GM08714 (cell line): ENCODE data around the gene TANGO2.

Experiments used
- H3K4me3 ChIP-seq: fragments of 200-500 bp; sonication (Bioruptor generic); 2 replicates; pipeline ENCODE4 v1.5.1; 2014; ENCODE audit warnings: mild to moderate bottlenecking, low read length, inconsistent platforms
- ZNF274 ChIP-seq: IDR thresholded peaks from 2 replicates; pipeline ENCODE4 v1.6.1; 2012; ENCODE audit warnings: mild to moderate bottlenecking, low read depth, low read length

Gene TANGO2

DNA sequence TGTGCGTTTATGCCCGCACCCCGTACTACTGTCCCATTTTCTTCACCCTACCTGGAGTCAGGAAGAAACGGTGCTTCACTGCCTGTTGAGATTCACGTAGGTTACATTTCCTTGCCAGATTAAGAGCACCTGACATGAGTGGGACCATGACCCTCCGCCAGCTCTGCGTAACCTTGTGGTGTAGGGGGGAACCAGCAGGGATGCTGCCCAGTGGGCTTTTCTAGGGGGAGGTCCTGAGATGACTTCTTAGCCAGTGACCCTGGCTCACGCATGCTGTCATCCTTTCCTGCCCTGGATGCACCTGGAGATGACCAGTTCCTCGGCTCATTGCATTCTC is 3.3 kb upstream of the TANGO2 start:
- no peak overlapping the region for H3K4me3 ChIP-seq
- no peak for TF ChIP-seq ZNF274

DNA sequence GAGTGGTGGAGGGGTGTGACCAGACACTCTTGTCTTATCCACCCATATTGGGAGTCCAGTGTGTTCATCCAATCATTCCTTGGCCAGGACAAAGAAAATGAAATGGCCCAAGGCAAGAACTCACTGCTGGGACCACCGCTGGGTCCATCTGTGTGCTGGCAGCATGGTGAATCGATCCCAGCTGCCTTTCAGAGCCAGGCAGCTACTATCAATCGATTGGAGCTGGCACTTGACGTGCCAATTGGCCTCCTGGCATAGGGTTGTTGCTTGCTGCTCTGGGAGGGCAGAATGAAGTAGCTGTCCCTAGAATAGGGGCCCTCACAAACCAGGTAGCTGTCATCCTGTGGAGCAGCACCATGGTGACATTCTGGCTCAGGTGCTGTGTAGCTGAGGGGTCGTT is 2.9 kb upstream of the TANGO2 start:
- H3K4me3 ChIP-seq: no peak overlapping the region

DNA sequence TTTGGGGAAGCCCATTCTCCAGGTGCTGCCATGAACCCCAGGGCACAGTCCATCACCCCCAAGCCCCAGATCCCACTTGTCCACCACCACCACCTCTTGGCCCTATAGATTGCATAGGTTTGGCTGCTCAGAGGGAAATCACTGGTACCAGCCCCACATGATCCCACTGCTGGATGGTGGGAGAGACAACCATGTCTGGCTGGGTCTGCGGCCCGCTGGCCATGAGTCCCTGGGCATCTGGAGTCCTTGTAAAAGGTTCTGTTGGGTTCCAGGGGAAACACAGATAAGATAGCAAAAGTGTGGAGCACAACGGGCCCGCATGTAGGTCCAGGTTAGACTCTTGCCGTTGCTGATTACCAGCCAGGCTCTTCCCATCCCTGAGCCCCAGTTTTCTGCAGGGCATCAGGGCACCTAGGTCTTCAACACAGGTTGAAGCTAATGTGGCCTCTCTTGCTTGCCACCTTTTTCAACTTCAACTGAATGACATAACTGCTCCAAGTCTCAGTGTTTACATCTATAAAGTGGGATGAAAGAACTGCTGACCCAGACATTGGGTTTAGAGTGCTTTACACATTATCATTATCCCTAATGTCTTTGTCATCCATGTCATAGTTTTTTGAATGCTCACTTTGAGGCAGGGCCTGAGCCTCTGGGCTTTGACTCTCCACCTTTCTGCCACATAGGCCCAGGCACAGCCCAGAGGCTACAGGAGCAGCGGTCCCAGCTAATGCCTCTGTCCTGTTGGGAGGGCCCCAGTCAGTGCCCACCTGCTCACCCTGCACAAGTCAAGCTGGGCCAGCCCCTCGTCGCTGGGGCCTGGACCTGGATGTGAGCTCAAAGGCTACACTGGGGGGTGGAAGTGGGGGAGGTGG is 1.0 kb upstream of the TANGO2 start:
- peak overlapping the region; percentile 63; the same call in 1 of the 2 replicates for H3K4me3 ChIP-seq
- no peak for TF ChIP-seq ZNF274

More for the DNA sequence above, 2.9 kb upstream of the TANGO2 start:
- TF ChIP-seq ZNF274: no peak

DNA sequence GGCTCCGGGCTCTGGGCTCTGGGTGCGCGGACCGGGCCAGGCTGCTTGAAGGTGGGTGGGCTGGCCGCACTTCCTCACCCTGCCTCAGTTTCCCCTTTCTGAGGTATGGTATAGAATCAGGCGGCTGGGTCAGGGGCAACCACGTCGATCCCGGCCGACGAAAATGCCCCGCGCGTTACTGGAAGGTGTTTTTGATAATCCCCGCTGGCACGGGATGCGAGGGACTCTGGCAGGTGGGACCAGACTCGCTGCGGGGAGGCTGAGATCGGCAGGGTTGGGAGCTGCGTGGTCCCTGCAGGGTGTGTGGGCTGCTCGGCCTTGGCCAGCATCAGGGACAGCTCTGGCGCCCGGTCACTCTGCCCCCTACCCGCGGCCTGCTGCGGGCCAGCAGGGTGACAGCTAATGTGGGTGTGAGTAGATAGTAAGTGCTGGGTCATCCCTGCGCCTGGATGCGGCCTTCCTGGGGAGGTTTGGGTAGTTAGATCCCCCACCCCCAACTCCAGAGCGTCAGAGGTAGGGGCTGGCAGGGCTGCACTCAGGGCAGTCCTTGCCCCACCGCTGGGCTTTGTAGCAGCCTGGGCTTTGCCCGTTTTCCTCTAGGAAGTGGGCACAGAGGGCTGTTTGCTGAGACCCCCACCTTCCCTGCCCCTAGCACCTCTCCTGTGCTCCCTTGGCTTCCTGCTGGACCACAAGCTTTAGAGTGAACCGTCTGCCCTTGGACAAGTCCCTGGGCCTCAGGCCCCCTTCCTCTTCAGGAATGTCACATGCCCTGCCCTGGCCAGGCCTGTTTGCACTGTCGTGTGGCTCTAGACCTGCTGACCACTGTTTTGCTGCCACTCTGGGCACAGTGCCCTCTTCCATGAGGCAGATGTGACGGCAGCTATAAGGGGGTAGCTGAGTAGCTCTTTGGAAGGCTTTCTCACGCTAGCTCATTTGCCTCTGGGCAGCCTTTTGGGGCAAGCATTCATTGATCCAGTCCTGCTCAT is 579 bp downstream of the TANGO2 start:
- TF ChIP-seq ZNF274: no peak
- H3K4me3 ChIP-seq: peak overlapping the region; percentile 93

DNA sequence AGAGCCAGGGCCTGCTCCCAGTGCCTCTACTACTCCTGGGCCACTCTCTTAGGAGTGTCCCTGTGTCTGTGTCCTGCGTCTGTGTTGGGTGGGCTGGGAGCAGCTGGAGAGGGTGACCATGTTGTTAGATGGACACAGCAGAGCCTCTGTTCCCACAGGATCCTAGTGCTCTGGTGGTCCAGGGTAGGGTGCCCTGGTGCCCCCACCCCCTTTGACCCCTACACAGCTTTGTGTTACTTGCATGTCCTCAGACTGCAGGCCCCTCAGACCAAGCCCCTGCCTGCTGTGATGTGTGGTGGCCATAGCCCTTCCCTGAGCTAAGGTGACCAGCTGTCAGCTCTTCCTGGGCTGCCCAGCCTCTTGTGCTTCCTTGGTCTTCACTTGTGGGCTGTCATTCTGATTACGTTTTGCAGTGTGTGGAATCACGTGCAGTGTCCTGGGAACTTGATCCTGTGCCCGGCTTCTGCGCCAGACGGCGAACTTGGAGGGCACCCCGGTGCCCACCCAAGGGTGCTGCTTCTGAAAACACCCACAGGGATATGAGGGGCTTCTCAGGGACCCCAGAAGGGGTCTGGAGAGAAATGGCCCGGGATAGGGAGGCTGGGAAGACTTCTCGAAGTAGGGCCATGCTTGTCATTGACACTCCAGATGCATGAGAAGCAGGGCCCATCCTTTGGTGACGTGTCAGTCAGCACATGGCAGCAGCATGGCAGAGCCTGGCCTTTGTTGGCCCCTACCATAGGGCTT is 1.5 kb downstream of the TANGO2 start:
- no peak for TF ChIP-seq ZNF274
- peak overlapping the region; percentile 93; the same call in 1 of the 2 replicates for H3K4me3 ChIP-seq

DNA sequence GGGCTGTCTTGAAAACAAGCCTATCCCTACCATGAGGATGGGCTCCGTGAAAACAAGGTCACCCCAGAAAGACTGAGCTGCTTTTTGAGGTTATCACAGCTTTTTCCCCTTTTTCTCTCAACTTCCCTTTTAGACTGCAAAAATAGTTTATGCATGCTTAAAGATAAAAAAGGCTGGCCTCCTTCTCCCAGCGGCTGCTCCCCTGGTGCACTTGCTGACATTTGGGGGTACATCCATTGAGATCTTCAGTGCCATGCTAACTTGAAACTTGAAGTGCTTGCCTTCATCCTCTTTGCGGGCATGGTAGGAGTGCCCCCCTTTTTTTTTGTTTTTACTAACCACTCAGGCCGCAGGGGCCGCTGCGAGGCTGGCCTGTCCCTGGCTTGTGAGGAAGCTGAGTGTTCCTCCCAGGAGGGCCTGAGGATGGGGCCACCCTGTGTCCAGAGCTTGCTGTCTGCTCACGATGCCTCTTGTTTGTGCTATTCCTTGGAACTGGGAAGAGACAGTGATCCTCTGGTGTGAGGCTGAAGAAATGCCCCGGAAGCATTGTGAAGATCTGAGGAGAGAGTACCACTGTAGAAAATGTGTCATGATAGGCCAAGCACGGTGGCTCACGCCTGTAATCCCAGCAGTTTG is 2.2 kb downstream of the TANGO2 start:
- TF ChIP-seq ZNF274: no peak
- H3K4me3 ChIP-seq: no peak overlapping the region

DNA sequence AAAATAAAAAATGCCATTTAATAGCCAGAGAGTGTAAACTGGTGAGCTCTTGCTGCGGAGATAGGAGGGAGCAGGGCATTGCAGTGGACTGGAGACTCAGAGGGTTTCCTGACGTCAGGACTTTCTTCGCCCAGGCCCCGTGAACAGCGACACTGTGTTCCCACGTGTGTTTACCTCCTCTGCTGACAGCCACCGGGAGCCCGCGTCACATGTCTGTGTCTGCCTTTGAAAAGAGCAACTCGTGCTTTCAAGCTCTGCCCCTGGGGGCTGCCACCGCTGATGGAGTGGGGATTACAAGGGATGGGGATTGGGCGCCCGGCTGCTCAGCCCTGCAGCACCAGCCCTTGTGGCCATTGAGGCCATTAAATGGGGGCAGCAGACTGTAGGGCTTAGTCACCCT is 3.3 kb downstream of the TANGO2 start:
- TF ChIP-seq ZNF274: no peak
- no peak overlapping the region for H3K4me3 ChIP-seq

DNA sequence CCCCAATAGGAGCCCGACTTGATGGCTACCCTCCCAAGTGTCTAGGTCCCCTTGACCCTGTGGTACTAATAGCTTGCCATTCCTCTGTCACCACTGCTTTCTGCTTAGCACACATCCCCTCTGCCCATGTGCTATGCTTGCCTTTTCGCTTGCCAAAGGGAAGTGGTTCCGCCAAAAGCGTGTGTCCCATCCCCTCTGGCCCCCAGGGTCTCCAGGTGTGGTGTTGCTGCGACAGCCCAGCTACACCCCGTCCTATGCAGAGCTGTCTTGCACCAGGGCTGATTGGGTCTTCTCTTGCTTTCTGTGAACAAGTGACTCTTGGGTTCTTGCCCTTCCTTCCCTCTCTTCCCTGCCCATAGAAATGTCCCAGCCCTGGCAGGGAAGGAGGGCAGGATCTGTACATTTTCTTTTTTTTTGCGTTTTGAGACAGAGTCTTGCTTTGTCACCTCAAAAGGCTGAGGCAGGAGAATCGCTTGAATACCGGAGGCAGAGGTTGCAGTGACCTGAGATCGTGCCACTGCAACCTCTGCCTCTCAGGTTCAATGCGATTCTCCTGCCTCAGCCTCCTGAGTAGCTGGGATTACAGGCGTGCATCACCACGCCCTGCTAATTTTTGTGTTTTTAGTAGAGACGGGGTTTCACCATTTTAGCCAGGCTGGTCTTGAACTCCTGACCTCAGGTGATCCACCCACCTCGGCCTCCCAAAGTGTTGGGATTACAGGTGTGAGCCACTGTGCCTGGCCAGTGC is 3.9 kb downstream of the TANGO2 start:
- TF ChIP-seq ZNF274: no peak
- H3K4me3 ChIP-seq: no peak overlapping the region

DNA sequence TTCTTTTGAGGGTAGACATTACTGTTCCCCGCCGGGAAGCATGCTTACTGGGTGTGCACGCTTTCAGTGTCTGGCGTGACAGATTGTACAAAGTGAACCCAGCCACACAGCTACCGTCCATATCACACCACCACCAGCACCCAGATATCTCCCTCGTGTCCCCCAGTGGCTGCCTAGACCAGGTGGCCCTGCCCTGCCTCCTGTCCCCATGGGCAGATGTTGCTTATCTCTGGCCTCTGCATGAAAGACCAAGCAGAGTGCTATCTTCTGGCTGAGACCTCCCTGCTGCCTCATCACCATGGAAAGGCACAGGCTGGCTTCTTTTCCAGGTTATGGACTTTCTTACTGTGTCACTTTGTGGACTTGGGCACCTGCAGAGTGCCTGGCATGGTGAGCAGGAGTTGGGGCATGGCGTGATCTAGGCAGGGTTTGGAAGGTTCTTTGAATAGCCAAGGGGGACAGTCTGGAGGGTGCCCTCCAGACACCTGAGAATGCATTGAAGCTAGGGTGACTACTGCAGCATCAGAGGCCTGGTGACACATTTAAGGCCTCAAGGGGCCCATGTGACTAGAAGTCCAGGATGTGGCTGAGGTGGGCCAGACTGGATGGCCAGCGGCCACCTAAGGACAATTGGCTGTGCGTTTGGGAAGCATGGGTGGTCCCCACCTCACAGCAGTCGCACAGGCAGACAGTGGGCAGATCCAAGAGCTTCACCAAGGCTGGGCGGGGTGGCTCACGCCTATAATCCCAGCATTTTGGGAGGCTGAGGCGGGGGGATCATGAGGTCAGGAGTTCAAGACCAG is 4.7 kb downstream of the TANGO2 start:
- no peak overlapping the region for H3K4me3 ChIP-seq
- TF ChIP-seq ZNF274: no peak

DNA sequence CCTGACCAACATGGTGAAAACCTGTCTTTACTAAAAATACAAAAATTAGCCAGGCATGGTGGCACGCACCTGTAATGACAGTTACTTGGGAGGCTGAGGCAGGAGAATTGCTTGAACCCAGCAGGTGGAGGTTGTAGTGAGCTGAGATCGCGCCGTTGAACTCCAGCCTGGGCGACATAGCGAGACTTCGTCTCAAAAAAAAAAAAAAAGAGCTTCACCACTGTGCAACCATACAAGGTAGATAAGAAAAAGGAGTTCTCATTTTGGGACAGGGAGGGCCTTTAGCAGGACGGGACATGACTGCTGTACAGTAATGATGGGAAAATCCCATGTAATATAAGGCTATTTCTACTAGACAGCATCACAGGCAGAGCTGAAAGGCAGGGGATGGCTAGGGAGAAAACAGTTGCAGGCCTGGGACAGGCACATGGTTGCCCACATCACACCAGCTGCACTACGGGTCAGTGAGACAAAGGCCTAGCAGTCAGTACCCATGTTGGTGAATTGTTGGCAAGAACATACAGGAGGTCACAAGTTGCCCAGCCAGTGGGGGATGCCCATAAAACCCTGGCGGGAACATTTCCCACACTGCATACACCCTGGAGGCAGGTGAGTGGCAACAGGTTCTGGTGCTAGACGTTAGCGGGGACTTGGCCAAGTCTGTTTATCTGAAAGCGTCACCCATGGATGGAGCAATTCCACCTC is 5.4 kb downstream of the TANGO2 start:
- H3K4me3 ChIP-seq: no peak overlapping the region
- no peak for TF ChIP-seq ZNF274

DNA sequence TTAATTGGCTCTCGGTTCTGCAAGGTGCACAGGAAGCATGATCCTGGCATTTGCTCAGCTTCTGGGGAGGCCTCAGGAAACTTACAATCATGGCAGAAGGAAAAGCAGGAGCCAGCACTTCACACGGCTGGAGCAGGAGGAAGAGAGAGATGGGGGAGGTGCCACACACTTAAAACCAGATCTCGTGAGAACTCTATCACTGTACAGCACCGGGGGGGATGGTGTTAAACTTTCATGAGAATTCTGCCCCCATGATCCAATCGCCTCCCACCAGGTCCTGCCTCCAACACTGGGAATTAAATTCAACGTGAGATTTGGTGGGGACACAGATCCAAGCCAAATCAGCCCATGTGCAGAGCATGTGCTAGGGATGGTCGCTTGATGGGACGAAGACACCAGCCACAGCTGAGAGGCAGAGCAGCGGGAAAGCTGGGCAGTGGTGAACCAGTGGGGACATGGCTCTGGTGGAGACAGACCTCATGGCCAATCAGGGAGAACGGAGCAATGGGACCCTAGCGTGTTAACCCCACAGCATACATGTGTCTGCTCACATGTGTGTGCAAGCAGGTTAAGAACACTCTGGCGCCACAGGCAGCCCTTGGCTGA is 6.2 kb downstream of the TANGO2 start:
- no peak for TF ChIP-seq ZNF274
- no peak overlapping the region for H3K4me3 ChIP-seq
